GM18520 (cell line): ENCODE results near the gene NUP160.
A peak's percentile ranks its signal among the peaks of the same experiment; 100 is the strongest.
"Not testable (repeated sequence)": the region's sequence is repeated elsewhere in the genome, so short reads cannot be mapped to it uniquely, and the experiment has no call there.

Experiments
- ATAC-seq: cut with Tn5 transposase; IDR thresholded peaks from one replicate; pipeline ENCODE4 v1.9.1; 2021; ENCODE audit not compliant: unreplicated experiment

NUP160 gene, protein sequence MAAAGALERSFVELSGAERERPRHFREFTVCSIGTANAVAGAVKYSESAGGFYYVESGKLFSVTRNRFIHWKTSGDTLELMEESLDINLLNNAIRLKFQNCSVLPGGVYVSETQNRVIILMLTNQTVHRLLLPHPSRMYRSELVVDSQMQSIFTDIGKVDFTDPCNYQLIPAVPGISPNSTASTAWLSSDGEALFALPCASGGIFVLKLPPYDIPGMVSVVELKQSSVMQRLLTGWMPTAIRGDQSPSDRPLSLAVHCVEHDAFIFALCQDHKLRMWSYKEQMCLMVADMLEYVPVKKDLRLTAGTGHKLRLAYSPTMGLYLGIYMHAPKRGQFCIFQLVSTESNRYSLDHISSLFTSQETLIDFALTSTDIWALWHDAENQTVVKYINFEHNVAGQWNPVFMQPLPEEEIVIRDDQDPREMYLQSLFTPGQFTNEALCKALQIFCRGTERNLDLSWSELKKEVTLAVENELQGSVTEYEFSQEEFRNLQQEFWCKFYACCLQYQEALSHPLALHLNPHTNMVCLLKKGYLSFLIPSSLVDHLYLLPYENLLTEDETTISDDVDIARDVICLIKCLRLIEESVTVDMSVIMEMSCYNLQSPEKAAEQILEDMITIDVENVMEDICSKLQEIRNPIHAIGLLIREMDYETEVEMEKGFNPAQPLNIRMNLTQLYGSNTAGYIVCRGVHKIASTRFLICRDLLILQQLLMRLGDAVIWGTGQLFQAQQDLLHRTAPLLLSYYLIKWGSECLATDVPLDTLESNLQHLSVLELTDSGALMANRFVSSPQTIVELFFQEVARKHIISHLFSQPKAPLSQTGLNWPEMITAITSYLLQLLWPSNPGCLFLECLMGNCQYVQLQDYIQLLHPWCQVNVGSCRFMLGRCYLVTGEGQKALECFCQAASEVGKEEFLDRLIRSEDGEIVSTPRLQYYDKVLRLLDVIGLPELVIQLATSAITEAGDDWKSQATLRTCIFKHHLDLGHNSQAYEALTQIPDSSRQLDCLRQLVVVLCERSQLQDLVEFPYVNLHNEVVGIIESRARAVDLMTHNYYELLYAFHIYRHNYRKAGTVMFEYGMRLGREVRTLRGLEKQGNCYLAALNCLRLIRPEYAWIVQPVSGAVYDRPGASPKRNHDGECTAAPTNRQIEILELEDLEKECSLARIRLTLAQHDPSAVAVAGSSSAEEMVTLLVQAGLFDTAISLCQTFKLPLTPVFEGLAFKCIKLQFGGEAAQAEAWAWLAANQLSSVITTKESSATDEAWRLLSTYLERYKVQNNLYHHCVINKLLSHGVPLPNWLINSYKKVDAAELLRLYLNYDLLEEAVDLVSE (N-terminal part only)

GRCh38 chr11:47847892-47848699 is at the start of gene NUP160:
Gene NUP160 (minus strand): TSS chr11:47848350. CDS start chr11:47848318, 32 bp downstream.
- peak; percentile 53 for ATAC-seq

DNA sequence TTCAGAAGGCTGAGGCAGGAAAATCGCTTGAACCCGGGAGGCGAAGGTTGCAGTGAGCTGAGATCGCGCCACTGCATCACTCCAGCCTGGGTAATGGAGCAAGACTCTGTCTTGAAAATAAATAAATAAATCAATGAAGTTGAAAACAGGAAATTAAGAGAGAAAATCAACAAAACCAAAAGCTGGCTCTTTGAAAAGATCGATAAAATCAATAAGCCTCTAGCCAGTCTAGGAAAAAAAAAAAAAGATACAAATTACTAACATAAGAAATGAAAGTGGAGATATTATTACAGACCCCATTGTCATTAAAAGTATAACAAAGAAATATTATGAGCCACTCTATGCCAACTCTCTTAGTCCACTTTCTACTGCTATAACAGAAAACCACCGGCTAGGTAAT is 48.0 kb upstream of the NUP160 start:
- ATAC-seq, result no peak

DNA sequence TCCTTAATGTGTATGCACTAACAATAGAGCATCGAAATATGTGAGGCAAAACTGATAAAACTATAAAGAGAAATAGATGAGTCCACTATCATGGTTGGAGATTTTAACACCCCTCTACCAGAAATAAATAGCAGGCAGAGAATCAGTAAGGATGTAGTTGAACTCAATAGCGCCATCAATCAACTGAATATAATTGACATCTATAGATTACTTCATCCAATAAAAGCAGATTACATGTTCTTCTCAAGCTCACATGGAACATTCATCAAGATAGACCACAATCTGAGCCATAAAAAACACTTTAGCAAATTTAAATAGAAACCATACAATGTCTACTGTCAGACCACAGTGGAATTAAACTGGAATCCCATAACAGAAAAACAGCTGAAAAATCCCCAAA is 46.9 kb upstream of the NUP160 start:
- ATAC-seq, result no peak

- ATAC-seq, result not testable (repeated sequence)
These were observed 44.6 kb upstream of the NUP160 start for GRCh38 chr11:47892546-47893276.

GRCh38 chr11:47891886-47892285 is 43.7 kb upstream of the NUP160 start:
- no peak for ATAC-seq

GRCh38 chr11:47889714-47890441 is 41.7 kb upstream of the NUP160 start:
- ATAC-seq, result no peak

- no peak for ATAC-seq
These were observed 39.9 kb upstream of the NUP160 start for GRCh38 chr11:47887910-47888569.

GRCh38 chr11:47886096-47886495 is 37.9 kb upstream of the NUP160 start:
- no peak for ATAC-seq

- ATAC-seq, result not testable (repeated sequence)
These were observed 34.3 kb upstream of the NUP160 start for GRCh38 chr11:47882437-47882836.

DNA sequence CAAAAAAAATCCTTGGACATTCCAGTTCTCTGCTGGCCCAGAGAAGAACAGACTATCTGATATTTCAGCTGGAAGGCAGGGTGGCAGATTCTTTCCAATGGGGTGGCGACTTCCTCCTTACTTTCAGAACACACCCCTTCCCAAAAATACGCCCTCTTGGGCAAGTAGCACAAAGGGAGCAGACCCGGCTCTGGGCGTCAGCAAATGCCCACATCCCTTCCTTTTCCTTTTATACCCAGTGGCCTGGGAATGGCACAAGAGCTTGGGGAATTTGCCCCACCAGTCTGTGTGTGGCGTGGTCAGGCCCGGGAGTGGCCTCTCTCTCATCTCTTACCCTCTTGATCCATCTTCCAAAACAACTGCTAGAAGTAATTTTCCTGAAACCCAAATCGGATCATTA is 33.0 kb upstream of the NUP160 start:
- no peak for ATAC-seq

DNA sequence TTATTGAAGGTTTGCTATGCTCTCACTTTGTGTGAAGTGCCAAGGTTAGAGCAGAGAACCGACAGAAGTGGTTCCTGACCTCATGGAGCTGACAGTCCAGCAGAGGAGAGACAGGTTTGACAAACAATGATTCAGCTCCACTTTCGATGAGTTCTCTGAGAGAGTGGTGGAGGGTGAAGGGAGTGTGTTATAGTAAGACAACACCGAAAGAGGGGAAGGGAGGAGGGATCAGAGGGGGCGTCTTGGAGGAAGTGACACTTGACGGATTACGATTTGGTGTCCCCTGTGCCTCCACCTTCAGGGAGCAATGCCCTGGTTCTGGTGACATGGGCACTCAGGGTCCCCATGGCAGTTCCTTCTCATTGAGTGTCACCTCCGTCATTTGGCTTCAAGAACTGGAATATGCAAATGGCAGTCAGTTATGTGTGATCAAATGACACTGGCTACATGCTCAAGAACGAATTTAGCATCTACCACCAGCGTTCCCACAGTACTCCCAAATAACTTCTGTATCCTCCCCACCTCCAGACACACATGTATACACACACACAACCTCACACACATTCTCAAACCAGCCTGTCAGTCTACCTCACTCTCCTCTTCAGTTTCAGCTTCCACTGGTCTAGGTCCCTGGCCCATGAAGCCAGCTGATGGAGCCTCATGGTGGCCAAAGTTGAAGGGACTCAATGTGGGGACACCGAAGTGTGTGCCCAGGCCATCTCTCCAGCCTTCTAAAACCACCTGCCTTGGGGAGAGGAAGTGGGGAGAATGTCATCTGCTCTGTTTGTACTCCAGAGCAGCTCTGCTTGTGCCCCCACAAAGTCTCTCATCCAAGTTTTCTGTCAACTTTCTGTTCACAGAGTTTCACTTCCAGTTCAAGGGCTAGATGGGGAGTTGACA is 31.4 kb upstream of the NUP160 start:
- ATAC-seq, result no peak

GRCh38 chr11:47875858-47876257 is 27.7 kb upstream of the NUP160 start:
- not testable (repeated sequence) for ATAC-seq

- ATAC-seq, result no peak
These were observed 22.3 kb upstream of the NUP160 start for GRCh38 chr11:47870404-47870803.

- ATAC-seq, result no peak
These were observed 21.6 kb upstream of the NUP160 start for GRCh38 chr11:47869544-47870393.

- ATAC-seq, result no peak
These were observed 19.7 kb upstream of the NUP160 start for GRCh38 chr11:47867823-47868222.

DNA sequence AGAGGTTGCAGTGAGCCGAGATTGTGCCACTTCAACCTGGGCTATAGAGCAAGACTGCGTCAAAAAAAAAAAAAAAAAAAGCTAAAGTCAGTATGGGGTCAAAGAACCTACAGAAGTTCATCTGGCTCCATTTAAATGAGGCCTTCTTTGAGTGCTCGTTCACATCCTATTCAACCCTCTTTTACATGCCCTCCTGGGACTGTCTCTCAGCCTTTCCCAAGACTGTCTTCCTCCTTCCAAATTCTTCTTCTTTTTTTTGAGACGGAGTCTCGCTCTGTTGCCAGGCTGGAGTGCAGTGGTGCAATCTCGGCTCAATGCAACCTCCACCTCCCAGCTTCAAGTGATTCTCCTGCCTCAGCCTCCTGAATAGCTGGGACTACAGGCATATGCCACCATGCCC is 18.7 kb upstream of the NUP160 start:
- ATAC-seq, result not testable (repeated sequence)
